ENCODE measurements around the gene ZNF799. TPM values are rescaled to one million over a fixed set of nuclear protein-coding genes. Genes with fewer than 3 reads are reported as not detected.
"Not testable (repeated sequence)": the region's sequence is repeated elsewhere in the genome, so short reads cannot be mapped to it uniquely, and the experiment has no call there.

ZNF799 gene
- total and polyA plus RNA-seq, 2 of the 13 experiments (the other 11 are each of a cell fraction or from before 2014, with no cell fraction given): 7.7 to 17.9 TPM

DNA sequence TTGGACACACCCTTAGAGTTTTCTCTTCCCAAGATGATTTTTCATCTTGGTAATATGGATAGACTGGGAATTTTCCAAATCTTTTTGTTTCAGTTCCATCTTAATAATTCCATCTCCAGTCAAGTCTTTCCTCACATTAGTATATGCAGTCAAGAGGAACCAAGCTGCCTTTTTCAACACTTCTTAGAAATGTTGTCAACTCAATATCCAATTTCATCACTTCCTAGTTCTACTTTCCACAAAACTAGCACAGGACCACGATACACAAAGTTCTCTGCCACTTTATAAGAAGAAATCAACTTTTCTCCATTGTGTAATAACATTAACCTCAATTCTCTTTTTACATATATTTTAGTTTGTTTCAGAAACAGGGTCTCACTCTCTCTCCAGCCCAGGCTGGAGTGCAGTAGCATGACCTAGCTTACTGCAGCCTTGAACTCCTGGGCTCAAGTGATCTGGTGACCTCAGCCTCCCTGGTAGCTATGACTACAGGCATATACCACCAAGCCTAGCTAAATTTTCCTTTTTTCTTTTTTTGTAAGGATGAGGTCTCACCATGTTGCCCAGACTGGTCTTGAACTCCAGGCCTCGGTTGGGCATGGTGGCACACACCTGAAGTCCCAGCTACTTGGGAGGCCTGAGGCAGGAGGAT is 24.3 kb upstream of the ZNF799 start:
- Histone ChIP-seq H4K20me1 (ENCODE audit: insufficient read depth, low read length) (no peaks in the 10 kb centered on the region), H3K36me3 (replicated peaks in 1 of 2; ENCODE audit: control insufficient read depth in 1 of 2, insufficient read depth in 2 of 2, low read length in 2 of 2) (peaks cover 3 to 7% of the 10 kb centered on the region in 2 experiments; a peak in 3 of 5 replicates), H3K27me3 (ENCODE audit: control insufficient read depth in 1 of 2, insufficient read depth in 2 of 2, low read length in 2 of 2) (no peaks in the 10 kb centered on the region), H3K79me2 (ENCODE audit: insufficient read depth, low read length) (no peaks in the 10 kb centered on the region), H3K4me3 (replicated peaks in 1 of 3; ENCODE audit: insufficient read depth in 1 of 3, low read depth in 2 of 3, low read length in 3 of 3) (no peak overlapping the region), H3K9me3 (ENCODE audit: low read length) (no peaks in the 10 kb centered on the region), H3K4me2 (ENCODE audit: low read depth, low read length) (no peak overlapping the region), H2AFZ (ENCODE audit: low read length) (no peak overlapping the region), H3K4me1 (ENCODE audit: insufficient read depth, low read length) (peaks cover 9% of the 10 kb centered on the region; the same call in 1 of the 2 replicates), H3K27ac (ENCODE audit: extremely low read length, insufficient read depth, low read length) (peak overlapping the region; percentile 30), H3K9ac (ENCODE audit: insufficient read depth, low read depth, low read length) (no peak overlapping the region)
- intact Hi-C loops (cut with micrococcal nuclease; ENCODE audit: unreplicated experiment) (no loop called here), in situ Hi-C loops (cut with HindIII; ENCODE audit: extremely low pct_ligation_motif_present, low pct_unique_long_range_greater_than_20kb) (no loop called here)
- ChIA-PET CTCF (ENCODE audit: low intra/inter-chr PET ratio, low total read pairs) (no interaction called here), POLR2A (interaction anchor here (0.8 kb wide), 1 partner anchor 70 kb away, joined by 4 read pairs; no protein-coding TSS in a partner anchor)
- no peak for DNase-seq (ENCODE audit: low spot score)
- no peak for FAIRE-seq
- no TSS peak for BruUV-seq (replicated peaks)
- TF ChIP-seq ZNF460 (CRISPR knock-in tag; IDR thresholded peaks at IDR 0.05; ENCODE audit: borderline replicate concordance) (0 out of 2 replicates have a peak, but pooled peaks have one; percentile 47), RFX3 (CRISPR knock-in tag; IDR thresholded peaks at IDR 0.05) (peak; percentile 51; the same call in 1 of the 2 replicates), RARA (CRISPR knock-in tag; IDR thresholded peaks at IDR 0.05) (0 out of 2 replicates have a peak, but pooled peaks have one; percentile 17), ZNF354B (CRISPR knock-in tag; IDR thresholded peaks at IDR 0.05) (no peak), NR2F1 (CRISPR knock-in tag; IDR thresholded peaks at IDR 0.05) (peak in 1 of 2 experiments; percentile 46; a peak in 1 of 4 replicates), RFX1 (IDR thresholded peaks at IDR 0.05) (peak; percentile 52; the same call in 1 of the 2 replicates)
- ATAC-seq: peak; percentile 65; the same call in 2 of the 3 replicates
- 100% methylated on average over 2 of the region's 2 CpGs for WGBS (ENCODE audit: low lambda C conversion rate)

DNA sequence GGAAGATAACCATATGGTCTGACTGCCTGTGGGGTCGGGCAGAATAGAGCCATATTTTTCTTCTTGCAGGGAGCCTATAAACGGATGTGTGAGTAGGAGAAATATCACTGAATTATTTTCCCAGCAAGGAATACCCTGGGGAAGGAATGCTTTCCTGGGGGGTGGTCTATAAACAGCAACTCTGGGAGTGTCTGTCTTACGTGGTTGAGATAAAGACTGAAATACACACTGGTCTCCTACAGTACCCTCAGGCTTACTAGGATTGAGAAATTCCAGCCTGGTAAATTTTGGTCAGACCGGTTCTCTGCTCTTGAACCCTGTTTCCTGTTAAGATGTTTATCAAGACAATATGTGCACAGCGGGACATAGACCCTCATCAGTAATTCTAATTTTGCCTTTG is 16.2 kb upstream of the ZNF799 start:
- ATAC-seq; H2AFZ ChIP-seq (ENCODE audit: low read length); FAIRE-seq; POLR2A ChIA-PET; in situ Hi-C loops (cut with HindIII; ENCODE audit: extremely low pct_ligation_motif_present, low pct_unique_long_range_greater_than_20kb); CTCF ChIA-PET (ENCODE audit: low intra/inter-chr PET ratio, low total read pairs); H3K9me3 ChIP-seq (ENCODE audit: low read length); H3K4me3 ChIP-seq (replicated peaks in 1 of 3; ENCODE audit: insufficient read depth in 1 of 3, low read depth in 2 of 3, low read length in 3 of 3); H4K20me1 ChIP-seq (ENCODE audit: insufficient read depth, low read length); H3K27me3 ChIP-seq (ENCODE audit: control insufficient read depth in 1 of 2, insufficient read depth in 2 of 2, low read length in 2 of 2); DNase-seq (ENCODE audit: low spot score); H3K79me2 ChIP-seq (ENCODE audit: insufficient read depth, low read length); H3K9ac ChIP-seq (ENCODE audit: insufficient read depth, low read depth, low read length); H3K4me1 ChIP-seq (ENCODE audit: insufficient read depth, low read length); H3K27ac ChIP-seq (ENCODE audit: extremely low read length, insufficient read depth, low read length); H3K4me2 ChIP-seq (ENCODE audit: low read depth, low read length); intact Hi-C loops (cut with micrococcal nuclease; ENCODE audit: unreplicated experiment); BruUV-seq (replicated peaks); H3K36me3 ChIP-seq (replicated peaks in 1 of 2; ENCODE audit: control insufficient read depth in 1 of 2, insufficient read depth in 2 of 2, low read length in 2 of 2): not testable (repeated sequence)
- WGBS (ENCODE audit: low lambda C conversion rate): 94% methylated on average over 5 of the region's 5 CpGs
